Skeletal muscle satellite cell (primary cell): Measurements from ENCODE around the gene EIF3J. TPM values are rescaled to one million over a fixed set of nuclear protein-coding genes. Genes with fewer than 3 reads are reported as not detected.

Source experiments
- H3K27me3 ChIP-seq: 2 replicates; pipeline ENCODE4 v1.7.0; 2013; ENCODE audit warnings: low read length; ENCODE audit not compliant: control insufficient read depth, insufficient read depth
- H3K36me3 ChIP-seq: 2 replicates; pipeline ENCODE4 v1.7.0; 2013; ENCODE audit warnings: mild to moderate bottlenecking, control low read depth, low read length; ENCODE audit not compliant: insufficient read depth
- H3K4me1 ChIP-seq: 2 replicates; pipeline ENCODE4 v1.7.0; 2013; ENCODE audit warnings: low read length; ENCODE audit not compliant: control insufficient read depth, insufficient read depth
- H3K4me2 ChIP-seq: 2 replicates; pipeline ENCODE4 v1.7.0; 2013; ENCODE audit warnings: mild to moderate bottlenecking, low read length
- H3K4me3 ChIP-seq: 2 replicates; pipeline ENCODE4 v1.7.0; 2013; ENCODE audit warnings: low read length
- H3K9ac ChIP-seq: 2 replicates; pipeline ENCODE4 v1.7.0; 2013; ENCODE audit warnings: mild to moderate bottlenecking, low read depth, low read length, moderate library complexity
- H3K9me3 ChIP-seq: replicated peaks from 2 replicates; pipeline ENCODE4 v1.7.0; 2013; ENCODE audit warnings: mild to moderate bottlenecking, control low read depth, low read length
- total RNA-seq: library from RNA; depleted of rRNA; stranded (reverse); fragments of >200 nt; gene quantifications from 2 replicates; pipeline ENCODE4 v1.2.3, GENCODE V29; 2012; rRNA removed

Gene EIF3J
- 32.4 and 40.6 TPM in 2 replicates for total RNA-seq

GRCh38 chr15:44536962-44537734, at the start of gene EIF3J:
EIF3J (plus strand) TSS chr15:44537147; CDS start chr15:44537195, 48 bp downstream.
- Histone ChIP-seq H3K27me3 (no peaks in the 10 kb centered on the region), H3K9ac (peak within 1 kb of the TSS; percentile 98), H3K4me3 (peak within 1 kb of the TSS; percentile 95), H3K4me1 (peaks cover 27% of the 10 kb centered on the region), H3K9me3 (no peaks in the 10 kb centered on the region), H3K36me3 (peaks cover 32% of the 10 kb centered on the region), H3K4me2 (peak within 1 kb of the TSS; percentile 94)

GRCh38 chr15:44489464-44489863, 47.5 kb upstream of the EIF3J start:
- H3K9me3 ChIP-seq: no peaks in the 10 kb centered on the region
- H3K36me3 ChIP-seq: peaks cover 13% of the 10 kb centered on the region
- H3K4me1 ChIP-seq: peaks cover 22% of the 10 kb centered on the region
- H3K9ac ChIP-seq: no peak overlapping the region
- H3K4me2 ChIP-seq: peak overlapping the region; percentile 55
- no peaks in the 10 kb centered on the region for H3K27me3 ChIP-seq
- H3K4me3 ChIP-seq: peak overlapping the region; percentile 21

DNA sequence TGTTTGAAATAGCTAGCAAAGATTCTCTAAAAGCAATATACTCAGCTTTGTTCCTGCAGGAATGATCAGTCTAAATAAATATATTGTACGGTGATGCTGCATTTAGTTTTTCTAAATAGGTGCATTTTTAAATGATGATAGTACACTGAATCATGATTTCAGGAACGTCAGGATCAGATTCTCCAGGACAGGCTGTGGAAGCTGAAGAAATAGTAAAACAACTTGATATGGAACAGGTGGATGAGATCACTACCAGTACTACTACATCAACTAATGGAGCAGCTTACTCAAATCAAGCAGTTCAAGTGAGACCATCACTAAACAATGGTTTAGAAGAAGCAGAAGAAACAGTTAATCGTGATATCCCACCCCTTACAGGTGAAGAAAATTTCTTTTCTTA, 46.3 kb upstream of the EIF3J start:
- Histone ChIP-seq H3K36me3 (peaks cover 13% of the 10 kb centered on the region), H3K4me2 (no peak overlapping the region), H3K4me1 (peaks cover 22% of the 10 kb centered on the region), H3K4me3 (no peak overlapping the region), H3K9ac (no peak overlapping the region), H3K9me3 (no peaks in the 10 kb centered on the region), H3K27me3 (no peaks in the 10 kb centered on the region)

GRCh38 chr15:44492040-44492439, 44.9 kb upstream of the EIF3J start:
- H3K4me2 ChIP-seq: no peak overlapping the region
- no peaks in the 10 kb centered on the region for H3K9me3 ChIP-seq
- peaks cover 18% of the 10 kb centered on the region for H3K36me3 ChIP-seq
- H3K4me3 ChIP-seq: no peak overlapping the region
- no peaks in the 10 kb centered on the region for H3K27me3 ChIP-seq
- no peak overlapping the region for H3K9ac ChIP-seq
- peaks cover 22% of the 10 kb centered on the region for H3K4me1 ChIP-seq

GRCh38 chr15:44492672-44493071, 44.3 kb upstream of the EIF3J start:
- Histone ChIP-seq H3K9me3 (no peaks in the 10 kb centered on the region), H3K4me2 (no peak overlapping the region), H3K36me3 (peaks cover 13% of the 10 kb centered on the region), H3K4me1 (peaks cover 22% of the 10 kb centered on the region), H3K9ac (no peak overlapping the region), H3K27me3 (no peaks in the 10 kb centered on the region), H3K4me3 (no peak overlapping the region)

DNA sequence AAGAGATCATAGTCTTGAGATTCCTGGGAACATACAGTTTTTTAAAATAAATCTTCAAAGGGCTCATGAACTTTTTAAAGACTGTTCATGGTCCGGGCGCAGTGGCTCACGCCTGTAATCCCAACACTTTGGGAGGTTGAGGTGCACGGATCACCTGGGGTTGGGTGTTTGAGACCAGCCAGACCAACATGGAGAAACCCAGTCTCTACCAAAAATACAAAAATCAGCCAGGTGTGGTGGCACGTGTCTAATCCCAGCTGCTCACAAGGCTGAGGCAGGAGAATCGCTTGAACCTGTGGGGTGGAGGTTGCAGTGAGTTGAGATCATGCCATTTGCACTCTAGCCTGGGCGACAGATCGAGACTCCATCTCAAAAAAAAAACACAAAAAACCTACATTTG, 41.4 kb upstream of the EIF3J start:
- Histone ChIP-seq H3K4me1 (peaks cover 3% of the 10 kb centered on the region), H3K9me3 (no peaks in the 10 kb centered on the region), H3K27me3 (no peaks in the 10 kb centered on the region), H3K4me3 (no peak overlapping the region), H3K36me3 (peaks cover 14% of the 10 kb centered on the region), H3K4me2 (no peak overlapping the region), H3K9ac (no peak overlapping the region)

GRCh38 chr15:44500555-44500954, 36.4 kb upstream of the EIF3J start:
- Histone ChIP-seq H3K4me3 (no peak overlapping the region), H3K36me3 (peaks cover 14% of the 10 kb centered on the region), H3K4me1 (no peaks in the 10 kb centered on the region), H3K9ac (no peak overlapping the region), H3K27me3 (no peaks in the 10 kb centered on the region), H3K9me3 (no peaks in the 10 kb centered on the region), H3K4me2 (no peak overlapping the region)

- Histone ChIP-seq H3K27me3 (no peaks in the 10 kb centered on the region), H3K4me3 (no peak overlapping the region), H3K4me1 (no peaks in the 10 kb centered on the region), H3K36me3 (peaks cover 11% of the 10 kb centered on the region), H3K4me2 (no peak overlapping the region), H3K9ac (no peak overlapping the region), H3K9me3 (no peaks in the 10 kb centered on the region)
These were observed 35.1 kb upstream of the EIF3J start for GRCh38 chr15:44501768-44502366.

DNA sequence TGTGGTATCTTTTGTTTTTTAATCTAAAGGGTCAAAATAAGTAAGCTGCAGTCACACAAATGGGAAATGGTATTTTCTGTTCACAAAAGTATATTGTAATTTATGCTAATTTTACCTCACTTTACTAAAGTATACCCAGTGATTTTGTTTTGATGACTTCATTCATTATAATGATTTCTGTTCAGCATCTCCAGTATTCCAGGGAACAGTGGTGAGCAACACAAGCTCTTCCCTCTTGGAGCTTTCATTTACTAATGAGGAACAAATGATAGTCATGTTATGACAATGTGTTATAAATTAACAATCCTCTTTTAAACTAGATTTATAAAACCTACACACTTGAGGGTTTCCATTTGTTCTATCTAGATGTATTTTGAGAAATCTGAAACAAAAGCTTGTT, 20.5 kb upstream of the EIF3J start:
- Histone ChIP-seq H3K27me3 (no peaks in the 10 kb centered on the region), H3K4me3 (no peak overlapping the region)

GRCh38 chr15:44519537-44519936, 17.4 kb upstream of the EIF3J start:
- Histone ChIP-seq H3K9me3 (no peaks in the 10 kb centered on the region), H3K4me2 (no peak overlapping the region), H3K9ac (no peak overlapping the region), H3K36me3 (peaks cover 19% of the 10 kb centered on the region), H3K4me3 (no peak overlapping the region), H3K27me3 (no peaks in the 10 kb centered on the region), H3K4me1 (no peaks in the 10 kb centered on the region)

More for the DNA sequence above, 20.5 kb upstream of the EIF3J start:
- Histone ChIP-seq H3K4me1 (no peaks in the 10 kb centered on the region), H3K4me2 (no peak overlapping the region), H3K36me3 (peaks cover 15% of the 10 kb centered on the region), H3K9ac (no peak overlapping the region), H3K9me3 (no peaks in the 10 kb centered on the region)

DNA sequence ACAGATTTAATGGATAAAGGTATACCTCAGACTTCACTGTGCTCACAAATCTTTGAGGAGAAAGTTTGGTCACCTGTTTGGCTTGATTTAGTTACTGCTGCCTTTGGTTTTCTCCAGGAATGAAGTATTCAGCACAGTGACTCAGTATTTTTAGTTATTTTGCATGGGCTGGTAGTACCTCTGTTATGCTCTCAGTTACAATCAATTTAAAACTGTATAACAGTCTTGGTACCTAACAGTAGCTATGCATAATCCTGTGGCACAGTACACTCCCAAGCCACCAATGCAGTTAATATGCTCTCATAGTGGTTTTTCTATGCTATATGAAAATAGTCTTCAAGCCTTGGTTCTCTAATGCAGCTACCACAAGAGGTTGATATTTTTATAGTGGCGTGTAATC, 11.9 kb upstream of the EIF3J start:
- no peaks in the 10 kb centered on the region for H3K4me1 ChIP-seq
- H3K9me3 ChIP-seq: no peaks in the 10 kb centered on the region
- H3K36me3 ChIP-seq: peaks cover 27% of the 10 kb centered on the region
- H3K4me3 ChIP-seq: no peak overlapping the region
- no peak overlapping the region for H3K9ac ChIP-seq
- H3K27me3 ChIP-seq: no peaks in the 10 kb centered on the region
- no peak overlapping the region for H3K4me2 ChIP-seq

- no peaks in the 10 kb centered on the region for H3K27me3 ChIP-seq
- no peak overlapping the region for H3K4me2 ChIP-seq
- peaks cover 27% of the 10 kb centered on the region for H3K36me3 ChIP-seq
- no peak overlapping the region for H3K4me3 ChIP-seq
- no peak overlapping the region for H3K9ac ChIP-seq
- H3K9me3 ChIP-seq: no peaks in the 10 kb centered on the region
- H3K4me1 ChIP-seq: no peaks in the 10 kb centered on the region
These were observed 9.7 kb upstream of the EIF3J start for GRCh38 chr15:44527241-44527640.
